NB4 (cell line): ENCODE data around the gene RNU1-1.
A peak's percentile ranks its signal among the peaks of the same experiment; 100 is the strongest.
"Not testable (repeated sequence)": the region's sequence is repeated elsewhere in the genome, so short reads cannot be mapped to it uniquely, and the experiment has no call there.

Experiments
- DNase-seq: peaks from one replicate; pipeline ENCODE4 v3.0.0; 2010; ENCODE audit warnings: low read depth
- H3K4me3 ChIP-seq: one replicate; pipeline ENCODE4 v1.5.1; 2011; ENCODE audit warnings: mild to moderate bottlenecking, low read depth, low read length, moderate library complexity
- CTCF ChIP-seq: IDR thresholded peaks from one replicate; pipeline ENCODE4 v1.5.1; 2012; ENCODE audit warnings: low read depth, low read length
- MAX ChIP-seq: IDR thresholded peaks from 2 replicates; pipeline ENCODE4 v1.6.1; 2011; ENCODE audit warnings: low read depth, low read length
- MYC ChIP-seq: IDR thresholded peaks from 2 replicates; pipeline ENCODE4 v1.6.1; 2011; ENCODE audit warnings: low read depth, low read length
- POLR2A ChIP-seq: IDR thresholded peaks from 2 replicates; pipeline ENCODE4 v1.6.1; 2011; ENCODE audit warnings: mild to moderate bottlenecking; ENCODE audit not compliant: insufficient read length; ENCODE audit errors: extremely low read depth

Gene RNU1-1

GRCh38 chr1:16505870-16506269, 8.2 kb downstream of the RNU1-1 start:
- not testable (repeated sequence) for H3K4me3 ChIP-seq, DNase-seq

- no peak overlapping the region for H3K4me3 ChIP-seq
- TF ChIP-seq MAX (no peak), MYC (no peak), POLR2A (no peak), CTCF (no peak)
- DNase-seq: no peak
Observed at GRCh38 chr1:16503494-16503893, 10.6 kb downstream of the RNU1-1 start.

GRCh38 chr1:16501446-16501845, 12.6 kb downstream of the RNU1-1 start:
- not testable (repeated sequence) for DNase-seq, H3K4me3 ChIP-seq

GRCh38 chr1:16500975-16501374, 13.1 kb downstream of the RNU1-1 start:
- H3K4me3 ChIP-seq: not testable (repeated sequence)
- DNase-seq: peak; percentile 34

GRCh38 chr1:16500466-16500865, 13.6 kb downstream of the RNU1-1 start:
- H3K4me3 ChIP-seq, DNase-seq: not testable (repeated sequence)

GRCh38 chr1:16498573-16499413, 15.3 kb downstream of the RNU1-1 start:
- peak; percentile 13 for TF ChIP-seq POLR2A
- no peak for TF ChIP-seq CTCF
- TF ChIP-seq MAX: 0 out of 2 replicates have a peak, but pooled peaks have one; percentile 34
- 0 out of 2 replicates have a peak, but pooled peaks have one; percentile 29 for TF ChIP-seq MYC
- H3K4me3 ChIP-seq: peak overlapping the region; percentile 60
- DNase-seq: peak; percentile 89

- not testable (repeated sequence) for DNase-seq, H3K4me3 ChIP-seq
Observed at GRCh38 chr1:16498047-16498446, 16.0 kb downstream of the RNU1-1 start.

- peak; percentile 51 for DNase-seq
- not testable (repeated sequence) for H3K4me3 ChIP-seq
Observed at GRCh38 chr1:16497474-16497904, 16.6 kb downstream of the RNU1-1 start.

- not testable (repeated sequence) for DNase-seq
Observed at GRCh38 chr1:16493731-16494130, 20.4 kb downstream of the RNU1-1 start.

GRCh38 chr1:16492937-16493336, 21.1 kb downstream of the RNU1-1 start:
- DNase-seq, H3K4me3 ChIP-seq: not testable (repeated sequence)

More at GRCh38 chr1:16493731-16494130, 20.4 kb downstream of the RNU1-1 start:
- H3K4me3 ChIP-seq: not testable (repeated sequence)

- no peak for DNase-seq
- TF ChIP-seq MYC: no peak
- no peak for TF ChIP-seq CTCF
- no peak for TF ChIP-seq MAX
- TF ChIP-seq POLR2A: no peak
- H3K4me3 ChIP-seq: no peak overlapping the region
Observed at GRCh38 chr1:16491056-16491675, 22.9 kb downstream of the RNU1-1 start.

GRCh38 chr1:16489195-16489880, 24.7 kb downstream of the RNU1-1 start:
- DNase-seq, H3K4me3 ChIP-seq: not testable (repeated sequence)

GRCh38 chr1:16487011-16487410, 27.1 kb downstream of the RNU1-1 start:
- not testable (repeated sequence) for H3K4me3 ChIP-seq, DNase-seq
